ENCODE results near the gene KCTD2. TPM values are rescaled to one million over a fixed set of nuclear protein-coding genes. Genes with fewer than 3 reads are reported as not detected.

Gene KCTD2
- total and polyA plus RNA-seq, 2 of the 13 experiments (the other 11 are each of a cell fraction or from before 2014, with no cell fraction given), result 28.3 to 32.6 TPM

DNA sequence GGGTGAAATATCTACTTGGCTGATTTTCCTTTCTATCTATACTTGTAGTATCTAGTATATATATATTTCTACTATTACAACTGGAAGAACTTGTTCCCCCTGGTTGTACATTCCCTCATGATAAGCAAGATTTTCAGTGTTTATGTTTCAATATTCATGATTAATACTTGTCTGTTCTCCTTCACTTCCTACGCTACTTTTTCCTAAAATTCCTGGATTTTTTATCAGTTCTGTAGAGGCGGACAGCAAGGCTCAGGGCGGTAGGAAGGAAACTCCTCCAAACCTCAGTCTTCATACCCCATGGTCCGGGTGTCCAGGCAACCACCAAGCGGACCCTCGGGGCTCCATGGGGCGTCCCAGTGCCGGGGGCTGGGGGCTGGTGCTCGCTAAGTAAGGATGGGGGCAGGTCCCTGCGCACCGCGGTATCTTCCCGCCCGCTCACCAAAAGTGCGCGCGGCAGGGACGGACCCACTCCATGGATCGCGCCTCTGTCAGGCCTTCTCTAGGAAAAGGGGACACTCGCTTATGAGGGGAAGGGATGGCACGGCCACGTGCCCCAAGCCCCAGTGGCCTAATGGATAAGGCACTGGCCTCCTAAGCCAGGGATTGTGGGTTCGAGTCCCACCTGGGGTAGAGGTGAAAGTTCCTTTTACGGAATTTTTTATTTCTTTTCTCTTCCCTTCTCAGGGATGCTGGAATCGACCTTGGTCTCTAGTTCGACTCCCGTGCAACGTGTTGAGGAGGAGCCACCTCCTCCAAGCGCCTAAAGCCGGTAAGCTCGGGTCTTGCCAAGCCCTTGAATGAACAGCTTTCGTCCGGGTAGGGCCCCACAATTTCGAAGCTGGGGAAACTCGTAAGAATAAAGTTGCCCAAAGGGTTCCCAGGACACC is 13.4 kb upstream of the KCTD2 start (continued):
- TF ChIP-seq, protein P1, sequence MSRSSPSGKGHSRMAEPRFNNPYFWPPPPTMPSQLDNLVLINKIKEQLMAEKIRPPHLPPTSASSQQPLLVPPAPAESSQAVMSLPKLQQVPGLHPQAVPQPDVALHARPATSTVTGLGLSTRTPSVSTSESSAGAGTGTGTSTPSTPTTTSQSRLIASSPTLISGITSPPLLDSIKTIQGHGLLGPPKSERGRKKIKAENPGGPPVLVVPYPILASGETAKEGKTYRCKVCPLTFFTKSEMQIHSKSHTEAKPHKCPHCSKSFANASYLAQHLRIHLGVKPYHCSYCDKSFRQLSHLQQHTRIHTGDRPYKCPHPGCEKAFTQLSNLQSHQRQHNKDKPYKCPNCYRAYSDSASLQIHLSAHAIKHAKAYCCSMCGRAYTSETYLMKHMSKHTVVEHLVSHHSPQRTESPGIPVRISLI (CRISPR knock-in tag; IDR thresholded peaks at IDR 0.05; ENCODE audit: borderline replicate concordance), result peak; percentile 78
- no peak; the same call in 1 of the 2 replicates for TF ChIP-seq BRD4 (CRISPR knock-in tag; IDR thresholded peaks at IDR 0.05)
- TF ChIP-seq ZNF207 (IDR thresholded peaks at IDR 0.05; ENCODE audit: borderline replicate concordance), result no peak
- TF ChIP-seq JARID2 (CRISPR knock-in tag; IDR thresholded peaks at IDR 0.05; ENCODE audit: insufficient replicate concordance), result peak; percentile 99
- TF ChIP-seq TP53 (CRISPR knock-in tag; conservative IDR thresholded peaks at IDR 0.05), result 0 out of 2 replicates have a peak, but pooled peaks have one; percentile 76
- no peak for TF ChIP-seq ZNF446 (CRISPR knock-in tag; IDR thresholded peaks at IDR 0.05)
- TF ChIP-seq MEIS1 (CRISPR knock-in tag; IDR thresholded peaks at IDR 0.05; ENCODE audit: borderline replicate concordance), result peak; percentile 96; the same call in 1 of the 2 replicates
- TF ChIP-seq ZNF615 (CRISPR knock-in tag; IDR thresholded peaks at IDR 0.05; ENCODE audit: borderline replicate concordance), result no peak
- TF ChIP-seq RBAK (CRISPR knock-in tag; IDR thresholded peaks at IDR 0.05), result peak; percentile 66; the same call in 1 of the 2 replicates
- TF ChIP-seq, protein P2, sequence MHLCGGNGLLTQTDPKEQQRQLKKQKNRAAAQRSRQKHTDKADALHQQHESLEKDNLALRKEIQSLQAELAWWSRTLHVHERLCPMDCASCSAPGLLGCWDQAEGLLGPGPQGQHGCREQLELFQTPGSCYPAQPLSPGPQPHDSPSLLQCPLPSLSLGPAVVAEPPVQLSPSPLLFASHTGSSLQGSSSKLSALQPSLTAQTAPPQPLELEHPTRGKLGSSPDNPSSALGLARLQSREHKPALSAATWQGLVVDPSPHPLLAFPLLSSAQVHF (CRISPR knock-in tag; IDR thresholded peaks at IDR 0.05), result no peak
- TF ChIP-seq ZSCAN31 (CRISPR knock-in tag; IDR thresholded peaks at IDR 0.05; ENCODE audit: low read depth), result no peak; the same call in none of the 2 replicates
- no peak for TF ChIP-seq PAF1 (CRISPR knock-in tag; IDR thresholded peaks at IDR 0.05)
- no peak for TF ChIP-seq TOPORS (CRISPR knock-in tag; IDR thresholded peaks at IDR 0.05)
- peak; percentile 76; the same call in 1 of the 2 replicates for TF ChIP-seq ZFP37 (CRISPR knock-in tag; IDR thresholded peaks at IDR 0.05; ENCODE audit: borderline replicate concordance)
- peak; percentile 77 for TF ChIP-seq BHLHE40 (IDR thresholded peaks at IDR 0.05; ENCODE audit: low read length)
- TF ChIP-seq KLF13 (CRISPR knock-in tag; IDR thresholded peaks at IDR 0.05), result peak; percentile 70; the same call in 1 of the 2 replicates
- TF ChIP-seq ZNF749 (CRISPR knock-in tag; IDR thresholded peaks at IDR 0.05; ENCODE audit: borderline replicate concordance), result peak; percentile 41; the same call in 1 of the 2 replicates
- TF ChIP-seq TAF1 (CRISPR knock-in tag; IDR thresholded peaks at IDR 0.05), result no peak
- no peak; the same call in 1 of the 2 replicates for TF ChIP-seq MEF2D (CRISPR knock-in tag; IDR thresholded peaks at IDR 0.05)
- peak; percentile 57; the same call in 1 of the 2 replicates for TF ChIP-seq ZNF768 (CRISPR knock-in tag; IDR thresholded peaks at IDR 0.05)
- TF ChIP-seq, protein P3, sequence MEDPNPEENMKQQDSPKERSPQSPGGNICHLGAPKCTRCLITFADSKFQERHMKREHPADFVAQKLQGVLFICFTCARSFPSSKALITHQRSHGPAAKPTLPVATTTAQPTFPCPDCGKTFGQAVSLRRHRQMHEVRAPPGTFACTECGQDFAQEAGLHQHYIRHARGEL (CRISPR knock-in tag; IDR thresholded peaks at IDR 0.05), result 0 out of 2 replicates have a peak, but pooled peaks have one; percentile 16
- TF ChIP-seq SKI (IDR thresholded peaks at IDR 0.05; ENCODE audit: partially characterized antibody), result peak; percentile 42
- TF ChIP-seq, protein P4, sequence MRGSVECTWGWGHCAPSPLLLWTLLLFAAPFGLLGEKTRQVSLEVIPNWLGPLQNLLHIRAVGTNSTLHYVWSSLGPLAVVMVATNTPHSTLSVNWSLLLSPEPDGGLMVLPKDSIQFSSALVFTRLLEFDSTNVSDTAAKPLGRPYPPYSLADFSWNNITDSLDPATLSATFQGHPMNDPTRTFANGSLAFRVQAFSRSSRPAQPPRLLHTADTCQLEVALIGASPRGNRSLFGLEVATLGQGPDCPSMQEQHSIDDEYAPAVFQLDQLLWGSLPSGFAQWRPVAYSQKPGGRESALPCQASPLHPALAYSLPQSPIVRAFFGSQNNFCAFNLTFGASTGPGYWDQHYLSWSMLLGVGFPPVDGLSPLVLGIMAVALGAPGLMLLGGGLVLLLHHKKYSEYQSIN (CRISPR knock-in tag; IDR thresholded peaks at IDR 0.05; ENCODE audit: borderline replicate concordance), result no peak
- no peak for TF ChIP-seq MAFK (conservative IDR thresholded peaks at IDR 0.05 in 1 of 2, IDR thresholded peaks at IDR 0.05 in 1 of 2; ENCODE audit: low read length in 2 of 2)
- TF ChIP-seq ZBTB20 (CRISPR knock-in tag; IDR thresholded peaks at IDR 0.05; ENCODE audit: borderline replicate concordance, low read depth), result peak; percentile 90
- 0 out of 2 replicates have a peak, but pooled peaks have one; percentile 75 for TF ChIP-seq ZNF674 (CRISPR knock-in tag; IDR thresholded peaks at IDR 0.05; ENCODE audit: low read depth)

Measured in HepG2 (cell line).